Nephron progenitor cell (in vitro differentiated cells): ENCODE measurements around the gene KANSL3.
A peak's percentile ranks its signal among the peaks of the same experiment; 100 is the strongest.

ENCODE experiments used
- DNase-seq: peaks from one replicate; pipeline ENCODE4 v3.0.0; 2021
- H3K27ac Mint-ChIP-seq: 2 replicates; pipeline ENCODE4 v1.8.0; 2021; ENCODE audit warnings: mild to moderate bottlenecking, moderate library complexity, mixed read lengths
- H3K27me3 Mint-ChIP-seq: 2 replicates; pipeline ENCODE4 v1.8.0; 2021; ENCODE audit warnings: mild to moderate bottlenecking, low read depth, mixed read lengths; ENCODE audit not compliant: poor library complexity
- H3K36me3 Mint-ChIP-seq: 2 replicates; pipeline ENCODE4 v1.8.0; 2021; ENCODE audit warnings: low read depth, mixed read lengths
- H3K4me1 Mint-ChIP-seq: 2 replicates; pipeline ENCODE4 v1.8.0; 2021; ENCODE audit warnings: mixed read lengths
- H3K4me3 Mint-ChIP-seq: 2 replicates; pipeline ENCODE4 v1.8.0; 2021; ENCODE audit warnings: mild to moderate bottlenecking, moderate library complexity, mixed read lengths
- H3K9me3 Mint-ChIP-seq: 2 replicates; pipeline ENCODE4 v1.8.0; 2021; ENCODE audit warnings: mild to moderate bottlenecking, moderate library complexity, mixed read lengths
- CTCF ChIP-seq: fragments of 200-600 bp; sonication (generic); IDR thresholded peaks from 2 replicates; pipeline ENCODE4 v1.5.0; 2021; ENCODE audit warnings: antibody characterized with exemption

Gene KANSL3

DNA sequence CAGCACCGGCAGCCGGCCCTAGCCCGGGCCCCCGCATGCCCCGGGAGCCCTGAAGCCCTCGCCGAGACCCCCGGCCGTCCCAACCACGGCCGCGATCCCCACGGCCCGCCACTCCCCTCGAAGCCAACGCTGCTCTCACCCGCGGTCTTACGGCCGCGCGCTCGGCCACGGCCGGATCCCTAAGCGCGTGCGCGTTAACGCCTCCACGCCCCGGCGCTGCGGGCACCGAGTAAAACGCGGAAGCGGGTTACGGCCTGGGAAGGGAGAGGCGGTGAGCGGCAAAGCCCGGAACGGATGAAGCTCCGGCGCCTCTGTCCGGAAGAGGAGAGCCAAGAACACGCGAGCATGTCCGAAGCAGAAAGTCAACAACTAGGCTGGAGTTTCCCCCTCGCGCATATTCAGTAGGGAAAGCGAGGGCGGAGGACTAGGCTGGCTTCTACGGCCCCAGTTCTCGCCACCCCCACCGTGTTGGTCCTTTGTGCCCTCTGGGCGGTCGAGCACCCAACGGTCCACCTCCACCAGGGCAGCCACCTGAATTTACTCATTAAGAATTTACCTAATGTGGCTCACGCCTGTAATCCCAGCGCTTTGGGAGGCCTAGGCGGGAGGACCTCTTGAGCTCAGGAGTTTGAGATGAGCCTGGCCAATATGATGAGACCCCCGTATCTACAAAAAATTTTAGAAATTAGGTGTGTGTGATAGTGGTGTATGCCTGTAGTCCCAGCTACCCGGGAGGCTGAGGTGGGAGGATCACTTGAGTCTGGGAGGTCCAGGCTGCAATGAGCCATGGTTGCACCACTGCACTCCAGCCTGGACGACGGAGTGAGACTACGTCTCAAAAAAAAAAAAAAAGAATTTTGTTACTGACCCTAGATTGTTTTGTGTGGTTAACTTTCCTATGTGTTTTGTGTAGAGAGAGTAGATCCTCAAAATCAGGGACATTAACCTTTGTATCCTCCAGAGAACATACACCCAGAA is at the start of gene KANSL3:
Gene KANSL3 (minus strand): TSS at position 169 of the 978 bp plus-strand sequence. CDS start 1,177 bp downstream, outside the sequence.
- Mint-ChIP-seq H3K4me1 (peaks cover 42% of the 10 kb centered on the region), H3K4me3 (peak within 1 kb of the TSS; percentile 94), H3K9me3 (no peaks in the 10 kb centered on the region), H3K27me3 (peaks cover 3% of the 10 kb centered on the region), H3K27ac (peak within 1 kb of the TSS; percentile 92), H3K36me3 (peaks cover 19% of the 10 kb centered on the region)
- TF ChIP-seq CTCF = no peak
- peak; percentile 92 for DNase-seq

- H3K4me3 Mint-ChIP-seq = no peak overlapping the region
- H3K27me3 Mint-ChIP-seq = peaks cover 3% of the 10 kb centered on the region
- no peaks in the 10 kb centered on the region for H3K36me3 Mint-ChIP-seq
- H3K27ac Mint-ChIP-seq = no peak overlapping the region
- H3K4me1 Mint-ChIP-seq = peaks cover 23% of the 10 kb centered on the region
- H3K9me3 Mint-ChIP-seq = no peaks in the 10 kb centered on the region
- DNase-seq = no peak
- TF ChIP-seq CTCF = no peak
Measured at GRCh38 chr2:96687266-96687665, 49.2 kb upstream of the KANSL3 start.

DNA sequence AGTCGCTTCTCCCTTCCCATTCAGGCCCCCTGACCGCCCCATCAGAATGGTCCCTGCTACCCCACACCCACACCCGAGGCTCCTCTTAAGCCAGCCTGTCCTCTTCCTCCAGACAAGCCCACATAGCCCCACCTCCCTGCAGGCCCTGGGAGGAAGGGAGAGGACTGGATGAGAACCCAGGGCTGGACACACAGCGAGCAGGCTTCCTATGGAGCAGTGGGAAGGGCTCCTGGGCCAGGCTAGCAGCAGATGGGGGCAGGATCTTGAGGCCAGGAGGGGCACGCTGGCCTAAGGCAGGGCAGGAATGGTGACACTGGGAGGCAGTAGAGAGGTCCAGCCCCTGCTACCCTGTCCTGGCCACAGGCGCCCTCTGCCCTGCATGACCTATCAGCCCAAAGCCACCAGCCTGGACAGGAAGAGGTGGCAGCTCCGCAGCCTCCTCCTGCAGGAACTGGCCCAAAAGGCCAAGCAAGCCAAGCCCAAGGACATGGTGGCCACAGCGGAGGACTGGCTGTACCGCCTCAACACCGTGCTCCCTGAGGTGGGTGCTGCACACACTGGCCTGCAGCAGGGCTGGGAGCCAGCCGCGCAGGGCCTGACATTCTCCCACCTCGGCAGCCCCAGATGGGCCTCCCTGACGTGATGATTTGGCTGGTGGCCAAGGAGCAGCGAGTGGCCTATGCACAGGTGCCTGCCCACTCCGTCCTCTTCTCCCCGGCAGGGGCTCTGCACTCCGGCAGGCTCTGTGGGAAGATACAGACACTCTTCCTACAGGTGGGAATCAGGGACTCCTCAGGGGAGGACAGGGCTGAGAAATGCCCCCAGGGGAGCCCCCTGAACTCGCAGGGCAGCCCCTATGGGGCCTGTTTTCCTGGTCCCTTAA is 47.7 kb upstream of the KANSL3 start:
- TF ChIP-seq CTCF = no peak
- no peaks in the 10 kb centered on the region for H3K36me3 Mint-ChIP-seq
- H3K4me1 Mint-ChIP-seq = peaks cover 22% of the 10 kb centered on the region
- no peak overlapping the region for H3K27ac Mint-ChIP-seq
- no peak for DNase-seq
- peaks cover 3% of the 10 kb centered on the region for H3K27me3 Mint-ChIP-seq
- H3K9me3 Mint-ChIP-seq = no peaks in the 10 kb centered on the region
- H3K4me3 Mint-ChIP-seq = no peak overlapping the region

DNA sequence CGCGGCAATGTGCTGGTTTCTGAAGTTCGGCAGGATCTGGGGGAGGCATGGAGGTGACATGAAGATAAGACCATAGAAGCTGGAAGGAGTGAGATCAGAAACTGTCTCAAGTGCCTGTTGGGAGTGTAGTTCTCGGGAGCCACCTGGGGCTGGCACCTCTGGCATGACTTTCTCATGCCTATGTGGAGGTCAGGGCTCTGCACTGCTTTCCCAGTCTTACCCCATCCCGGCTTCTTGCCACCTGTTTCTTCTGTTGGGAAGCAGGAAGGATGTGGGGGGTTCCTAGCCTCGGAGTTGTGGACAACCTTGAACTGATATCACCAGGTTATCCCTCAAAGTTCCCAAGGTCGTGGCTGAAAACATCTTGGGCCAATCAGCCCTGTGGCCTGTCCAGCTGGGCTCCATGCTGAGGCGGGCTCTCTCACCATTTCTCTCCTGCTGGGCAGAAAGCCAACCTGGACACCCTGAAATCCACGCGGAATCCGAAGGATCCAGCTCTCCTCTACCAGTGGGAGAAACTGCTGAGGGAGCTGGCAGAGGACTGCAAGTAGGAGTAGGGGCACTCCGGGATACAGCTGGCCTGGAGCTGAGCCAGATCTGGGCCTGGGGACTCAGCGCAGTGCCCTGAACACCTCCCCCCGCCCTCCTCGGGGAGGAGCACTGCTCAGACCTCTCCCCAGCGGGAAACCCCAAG is 46.9 kb upstream of the KANSL3 start:
- H3K27ac Mint-ChIP-seq = no peak overlapping the region
- H3K4me3 Mint-ChIP-seq = no peak overlapping the region

More for the DNA sequence above, 46.9 kb upstream of the KANSL3 start:
- Mint-ChIP-seq H3K4me1 (peaks cover 28% of the 10 kb centered on the region), H3K27me3 (peaks cover 3% of the 10 kb centered on the region), H3K9me3 (no peaks in the 10 kb centered on the region), H3K36me3 (no peaks in the 10 kb centered on the region)
- DNase-seq = no peak
- no peak for TF ChIP-seq CTCF
